NB4 (cell line): ENCODE data around the gene PRKAR1B.

Experiments used
- CTCF ChIP-seq: IDR thresholded peaks from one replicate; pipeline ENCODE4 v1.5.1; 2012; ENCODE audit warnings: low read depth, low read length
- POLR2A ChIP-seq: IDR thresholded peaks from 2 replicates; pipeline ENCODE4 v1.6.1; 2011; ENCODE audit warnings: mild to moderate bottlenecking; ENCODE audit not compliant: insufficient read length; ENCODE audit errors: extremely low read depth

GRCh38 chr7:550881-551614, 176.0 kb downstream of the PRKAR1B start:
- TF ChIP-seq CTCF (no peak), POLR2A (no peak)
